ENCODE data around the gene KIF21A.

GRCh38 chr12:39359645-39360044 is 83.3 kb downstream of the KIF21A start:
- TF ChIP-seq CTCF (IDR thresholded peaks at IDR 0.05): no peak
- no peak for TF ChIP-seq POLR2A (IDR thresholded peaks at IDR 0.05)
